Naive thymus-derived CD4-positive, alpha-beta T cell (primary cell): ENCODE results near the gene NPHP4. TPM values are rescaled to one million over a fixed set of nuclear protein-coding genes. Genes with fewer than 3 reads are reported as not detected.

ENCODE experiments used
- ATAC-seq: fragments of 150-1000 bp; cut with Tn5 transposase; 2 replicates; pipeline ENCODE4 v1.10.0; 2021; ENCODE audit warnings: mild to moderate bottlenecking, moderate library complexity
- CTCF ChIA-PET: fragments of 350-600 bp; sonication (Branson Sonifier 250); formaldehyde crosslinking; loops from one replicate; lab custom pipeline; 2021; ENCODE audit warnings: antibody characterized with exemption; lab: Charles Lee
- POLR2A ChIA-PET: fragments of 350-600 bp; sonication (Branson Sonifier 250); formaldehyde crosslinking; loops from one replicate; lab custom pipeline; 2021; ENCODE audit warnings: antibody characterized with exemption, inconsistent platforms; lab: Charles Lee
- DNase-seq, 9 donors: peaks; one replicate each; pipeline versions ENCODE4 v3.0.0 to v3.0.0-alpha.2; 2020 to 2022; ENCODE audit warnings: mixed read lengths in 1 of 9
- H3K27ac ChIP-seq: one replicate; pipeline ENCODE4 v1.7.0; 2013; ENCODE audit warnings: mild to moderate bottlenecking, low read depth, low read length, moderate library complexity
- H3K27me3 ChIP-seq, 2 donors: one replicate each; pipeline ENCODE4 v1.7.0; 2013; ENCODE audit warnings: low read length in 2 of 2, mild to moderate bottlenecking in 2 of 2, moderate library complexity in 2 of 2; ENCODE audit not compliant: control insufficient read depth in 2 of 2, insufficient read depth in 2 of 2
- H3K36me3 ChIP-seq, 3 experiments: 1 replicate in 2 of 3; 2 replicates in 1 of 3; pipeline ENCODE4 v1.7.0; 2013; ENCODE audit warnings: low read length in 3 of 3, mild to moderate bottlenecking in 3 of 3, moderate library complexity in 1 of 3; ENCODE audit not compliant: insufficient read depth in 3 of 3, control insufficient read depth in 2 of 3
- H3K4me1 ChIP-seq, 2 donors: one replicate each; pipeline ENCODE4 v1.7.0; 2013; ENCODE audit warnings: low read length in 2 of 2, mild to moderate bottlenecking in 2 of 2, moderate library complexity in 1 of 2; ENCODE audit not compliant: control insufficient read depth in 2 of 2, insufficient read depth in 2 of 2
- H3K4me3 ChIP-seq: 2 replicates; pipeline ENCODE4 v1.7.0; 2013; ENCODE audit warnings: mild to moderate bottlenecking, low read length
- H3K9me3 ChIP-seq, 3 experiments: 1 replicate in 2 of 3; 2 replicates in 1 of 3; pipeline ENCODE4 v1.7.0; 2013; ENCODE audit warnings: low read length in 3 of 3; ENCODE audit not compliant: control insufficient read depth in 2 of 3
- H3K27ac Mint-ChIP-seq, 9 donors: one replicate each; pipeline ENCODE4 v1.8.0; 2020 to 2022; ENCODE audit warnings: mixed read lengths in 9 of 9, mild to moderate bottlenecking in 8 of 9, moderate library complexity in 5 of 9, inconsistent platforms in 2 of 9
- H3K27me3 Mint-ChIP-seq, 5 donors: one replicate each; pipeline ENCODE4 v1.8.0; 2021 to 2022; ENCODE audit warnings: mixed read lengths in 5 of 5, mild to moderate bottlenecking in 1 of 5
- H3K36me3 Mint-ChIP-seq, 5 donors: one replicate each; pipeline ENCODE4 v1.8.0; 2020 to 2022; ENCODE audit warnings: mixed read lengths in 5 of 5, mild to moderate bottlenecking in 3 of 5, inconsistent platforms in 1 of 5
- H3K4me1 Mint-ChIP-seq, 7 donors: one replicate each; pipeline ENCODE4 v1.8.0; 2020 to 2022; ENCODE audit warnings: mixed read lengths in 7 of 7, mild to moderate bottlenecking in 3 of 7, inconsistent platforms in 1 of 7
- H3K4me3 Mint-ChIP-seq, 10 donors: one replicate each; pipeline ENCODE4 v1.8.0; 2020 to 2022; ENCODE audit warnings: mild to moderate bottlenecking in 10 of 10, mixed read lengths in 10 of 10, moderate library complexity in 6 of 10, inconsistent platforms in 2 of 10
- H3K9me3 Mint-ChIP-seq, 11 donors: one replicate each; pipeline ENCODE4 v1.8.0; 2020 to 2022; ENCODE audit warnings: mixed read lengths in 11 of 11, mild to moderate bottlenecking in 4 of 11, inconsistent platforms in 1 of 11, moderate library complexity in 1 of 11
- intact Hi-C, 2 donors: fragments of 100-400 bp; cut with micrococcal nuclease; formaldehyde crosslinking; loops; one replicate each; pipeline ENCODE4 v1.15.1; 2023
- polyA plus RNA-seq, 2 donors: library from polyadenylated mRNA; unstranded; fragments of 300-500 nt; fragmentation: Illumina TruSeq; gene quantifications; one replicate each; pipeline ENCODE4 v1.2.3, GENCODE V29; 2021
- total RNA-seq, 6 experiments: library from RNA in 5 of 6; stranded (reverse) in 5 of 6; gene quantifications; 1 replicate in 5 of 6; 2 replicates in 1 of 6; pipeline ENCODE4 v1.2.3 and lab custom pipeline; 2021 to 2026

The NPHP4 gene
- total and polyA plus RNA-seq, 7 experiments from 2014 or later: 0.40 to 20.6 (median 9.2) TPM

- Histone ChIP-seq H3K9me3 (no peaks in the 10 kb centered on the region), H3K4me3 (no peak overlapping the region), H3K4me1 (peaks cover 0 to 7% of the 10 kb centered on the region in 2 donors), H3K36me3 (peaks cover 0 to 12% (median 0%) of the 10 kb centered on the region in 3 experiments), H3K27ac (no peak overlapping the region), H3K27me3 (no peaks in the 10 kb centered on the region)
- DNase-seq (no peak), ATAC-seq (no peak)
- Mint-ChIP-seq H3K4me3 (no peak overlapping the region), H3K9me3 (no peaks in the 10 kb centered on the region), H3K27me3 (no peaks in the 10 kb centered on the region), H3K36me3 (peaks cover 0 to 3% (median 0%) of the 10 kb centered on the region in 5 donors), H3K4me1 (peaks cover 3 to 29% (median 14%) of the 10 kb centered on the region in 7 donors), H3K27ac (no peak overlapping the region)
- intact Hi-C loops: no loop called here
- CTCF ChIA-PET: no interaction called here
- POLR2A ChIA-PET: interaction anchor here (1.1 kb wide), 1 partner anchor 14 kb away, joined by 3 read pairs; no protein-coding TSS in a partner anchor
Observed at GRCh38 chr1:6008084-6008415, 15.8 kb upstream of the NPHP4 start.

GRCh38 chr1:6007318-6008083, 15.3 kb upstream of the NPHP4 start:
- Histone ChIP-seq H3K4me1 (peaks cover 0 to 7% of the 10 kb centered on the region in 2 donors), H3K27ac (no peak overlapping the region), H3K36me3 (peaks cover 0 to 12% (median 0%) of the 10 kb centered on the region in 3 experiments), H3K27me3 (no peaks in the 10 kb centered on the region), H3K4me3 (no peak overlapping the region), H3K9me3 (no peaks in the 10 kb centered on the region)
- H3K27ac Mint-ChIP-seq: no peak overlapping the region
- H3K9me3 Mint-ChIP-seq: no peaks in the 10 kb centered on the region
- ChIA-PET POLR2A (interaction anchor here (1.1 kb wide), 1 partner anchor 13 kb away, joined by 3 read pairs; no protein-coding TSS in a partner anchor), CTCF (no interaction called here)
- peaks cover 3 to 27% (median 14%) of the 10 kb centered on the region in 7 donors for H3K4me1 Mint-ChIP-seq
- no peaks in the 10 kb centered on the region for H3K27me3 Mint-ChIP-seq
- ATAC-seq (peak; percentile 60), DNase-seq (peak in 1 of 9 donors; percentile 21)
- H3K4me3 Mint-ChIP-seq: peak overlapping the region in 1 of 10 donors; percentile 29
- H3K36me3 Mint-ChIP-seq: peaks cover 0 to 3% (median 0%) of the 10 kb centered on the region in 5 donors
- intact Hi-C loops: no loop called here

GRCh38 chr1:6006882-6007281, 14.7 kb upstream of the NPHP4 start:
- Histone ChIP-seq H3K4me1 (peaks cover 0 to 7% of the 10 kb centered on the region in 2 donors), H3K9me3 (no peaks in the 10 kb centered on the region), H3K4me3 (no peak overlapping the region), H3K27me3 (no peaks in the 10 kb centered on the region), H3K36me3 (peaks cover 0 to 12% (median 0%) of the 10 kb centered on the region in 3 experiments), H3K27ac (no peak overlapping the region)
- Mint-ChIP-seq H3K9me3 (no peaks in the 10 kb centered on the region), H3K4me3 (peak overlapping the region in 1 of 10 donors; percentile 34), H3K27me3 (no peaks in the 10 kb centered on the region), H3K27ac (peak overlapping the region in 2 of 9 donors; percentile 60 to 90), H3K36me3 (peaks cover 0 to 3% (median 0%) of the 10 kb centered on the region in 5 donors), H3K4me1 (peaks cover 3 to 27% (median 14%) of the 10 kb centered on the region in 7 donors)
- ATAC-seq (no peak), DNase-seq (no peak)
- ChIA-PET POLR2A (interaction anchor here (1.1 kb wide), 1 partner anchor 13 kb away, joined by 3 read pairs; no protein-coding TSS in a partner anchor), CTCF (interaction anchor here (0.5 kb wide), 1 partner anchor 13 kb away, joined by 3 read pairs; no protein-coding TSS in a partner anchor)
- intact Hi-C loops: no loop called here

GRCh38 chr1:6005276-6005917, 13.2 kb upstream of the NPHP4 start:
- peaks cover 0 to 12% (median 0%) of the 10 kb centered on the region in 3 experiments for H3K36me3 ChIP-seq
- H3K4me1 Mint-ChIP-seq: peaks cover 3 to 24% (median 16%) of the 10 kb centered on the region in 7 donors
- ChIA-PET CTCF (interaction anchor here (0.6 kb wide), 1 partner anchor 21 kb away, joined by 5 read pairs; no protein-coding TSS in a partner anchor), POLR2A (no interaction called here)
- peaks cover 0 to 3% of the 10 kb centered on the region in 2 donors for H3K4me1 ChIP-seq
- H3K27me3 ChIP-seq: no peaks in the 10 kb centered on the region
- intact Hi-C loops: no loop called here
- ATAC-seq (no peak), DNase-seq (no peak)
- no peak overlapping the region for H3K4me3 ChIP-seq
- H3K27me3 Mint-ChIP-seq: no peaks in the 10 kb centered on the region
- peak overlapping the region; percentile 60 for H3K27ac ChIP-seq
- H3K9me3 Mint-ChIP-seq: no peaks in the 10 kb centered on the region
- peaks cover 0 to 6% (median 0%) of the 10 kb centered on the region in 5 donors for H3K36me3 Mint-ChIP-seq
- no peak overlapping the region for H3K4me3 Mint-ChIP-seq
- peak overlapping the region in 1 of 9 donors; percentile 25 for H3K27ac Mint-ChIP-seq
- H3K9me3 ChIP-seq: no peaks in the 10 kb centered on the region

- peak overlapping the region in 1 of 10 donors; percentile 85 for H3K4me3 Mint-ChIP-seq
- POLR2A ChIA-PET: no interaction called here
Observed at GRCh38 chr1:6004412-6005123, 12.3 kb upstream of the NPHP4 start.

More at GRCh38 chr1:6004412-6005123, 12.3 kb upstream of the NPHP4 start:
- Histone ChIP-seq H3K27me3 (no peaks in the 10 kb centered on the region), H3K36me3 (peaks cover 0 to 12% (median 0%) of the 10 kb centered on the region in 3 experiments), H3K27ac (peak overlapping the region; percentile 19), H3K4me3 (no peak overlapping the region), H3K4me1 (peaks cover 0 to 3% of the 10 kb centered on the region in 2 donors), H3K9me3 (no peaks in the 10 kb centered on the region)
- Mint-ChIP-seq H3K4me1 (peaks cover 8 to 29% (median 21%) of the 10 kb centered on the region in 7 donors), H3K27me3 (no peaks in the 10 kb centered on the region), H3K27ac (peak overlapping the region in 2 of 9 donors; percentile 17 to 94), H3K9me3 (no peaks in the 10 kb centered on the region), H3K36me3 (peaks cover 0 to 6% (median 0%) of the 10 kb centered on the region in 5 donors)
- ATAC-seq (no peak), DNase-seq (no peak)
- CTCF ChIA-PET: interaction anchor here (0.6 kb wide), 1 partner anchor 22 kb away, joined by 5 read pairs; no protein-coding TSS in a partner anchor
- intact Hi-C loops: no loop called here
